ENCODE results near the gene MCAT. TPM values are rescaled to one million over a fixed set of nuclear protein-coding genes. Genes with fewer than 3 reads are reported as not detected.
"Not testable (repeated sequence)": the region's sequence is repeated elsewhere in the genome, so short reads cannot be mapped to it uniquely, and the experiment has no call there.

MCAT gene
- polyA plus RNA-seq, 4 donors = 19.4 to 27.6 (median 21.7) TPM

GRCh38 chr22:43127166-43127908 is 15.9 kb downstream of the MCAT start:
- DNase-seq (ENCODE audit: low read depth in 4 of 4, low spot score in 3 of 4) = no peak

- no peak for DNase-seq (ENCODE audit: low read depth in 4 of 4, low spot score in 3 of 4)
These were observed 16.6 kb downstream of the MCAT start for GRCh38 chr22:43126501-43127165.

- DNase-seq (ENCODE audit: low read depth in 4 of 4, low spot score in 3 of 4) = no peak
These were observed 24.2 kb downstream of the MCAT start for GRCh38 chr22:43118953-43119458.

- DNase-seq (ENCODE audit: low read depth in 4 of 4, low spot score in 3 of 4) = no peak
These were observed 25.0 kb downstream of the MCAT start for GRCh38 chr22:43118024-43118849.

- no peak for DNase-seq (ENCODE audit: low read depth in 4 of 4, low spot score in 3 of 4)
These were observed 26.3 kb downstream of the MCAT start for GRCh38 chr22:43116932-43117331.

- no peak for DNase-seq (ENCODE audit: low read depth in 4 of 4, low spot score in 3 of 4)
These were observed 28.2 kb downstream of the MCAT start for GRCh38 chr22:43114958-43115357.

- no peak for DNase-seq (ENCODE audit: low read depth in 4 of 4, low spot score in 3 of 4)
These were observed 29.5 kb downstream of the MCAT start for GRCh38 chr22:43113526-43114251.

GRCh38 chr22:43110927-43111623 is 32.1 kb downstream of the MCAT start:
- no peak for DNase-seq (ENCODE audit: low read depth in 4 of 4, low spot score in 3 of 4)

GRCh38 chr22:43110444-43110926 is 32.7 kb downstream of the MCAT start, which contains the start of gene BIK:
Gene BIK (plus strand): TSS chr22:43110750. CDS start chr22:43124023, 13,273 bp downstream.
- no peak for DNase-seq (ENCODE audit: low read depth in 4 of 4, low spot score in 3 of 4)

GRCh38 chr22:43109921-43110443 is 33.2 kb downstream of the MCAT start:
- no peak for DNase-seq (ENCODE audit: low read depth in 4 of 4, low spot score in 3 of 4)

GRCh38 chr22:43109511-43109910 is 33.7 kb downstream of the MCAT start:
- DNase-seq (ENCODE audit: low read depth in 4 of 4, low spot score in 3 of 4) = no peak

GRCh38 chr22:43106302-43106701 is 36.9 kb downstream of the MCAT start:
- no peak for DNase-seq (ENCODE audit: low read depth in 4 of 4, low spot score in 3 of 4)

- DNase-seq (ENCODE audit: low read depth in 4 of 4, low spot score in 3 of 4) = not testable (repeated sequence)
These were observed 38.2 kb downstream of the MCAT start for GRCh38 chr22:43104950-43105349.

GRCh38 chr22:43104056-43104625 is 39.1 kb downstream of the MCAT start:
- not testable (repeated sequence) for DNase-seq (ENCODE audit: low read depth in 4 of 4, low spot score in 3 of 4)

- DNase-seq (ENCODE audit: low read depth in 4 of 4, low spot score in 3 of 4) = no peak
These were observed 41.9 kb downstream of the MCAT start for GRCh38 chr22:43101306-43101705.

GRCh38 chr22:43100225-43100624 is 43.0 kb downstream of the MCAT start:
- no peak for DNase-seq (ENCODE audit: low read depth in 4 of 4, low spot score in 3 of 4)

GRCh38 chr22:43099095-43099494 is 44.1 kb downstream of the MCAT start:
- no peak for DNase-seq (ENCODE audit: low read depth in 4 of 4, low spot score in 3 of 4)

GRCh38 chr22:43098356-43098755 is 44.8 kb downstream of the MCAT start:
- no peak for DNase-seq (ENCODE audit: low read depth in 4 of 4, low spot score in 3 of 4)

- no peak for DNase-seq (ENCODE audit: low read depth in 4 of 4, low spot score in 3 of 4)
These were observed 46.8 kb downstream of the MCAT start for GRCh38 chr22:43096420-43096819.

Data from right renal pelvis (tissue), 4 donors.